GM06990 (cell line): ENCODE data around the gene STK39.

Experiments
- DNase-seq: peaks from one replicate; pipeline ENCODE4 v3.0.0-alpha.2; 2011; ENCODE audit not compliant: insufficient read length; ENCODE audit errors: extremely low read depth
- H3K27me3 ChIP-seq: replicated peaks from 2 replicates; pipeline ENCODE4 v1.6.0; 2011; ENCODE audit warnings: low read length; ENCODE audit not compliant: control insufficient read depth, insufficient read depth
- H3K36me3 ChIP-seq: 2 replicates; pipeline ENCODE4 v1.5.1; 2011; ENCODE audit warnings: low read length; ENCODE audit not compliant: control insufficient read depth, insufficient read depth
- H3K4me3 ChIP-seq: replicated peaks from 2 replicates; pipeline ENCODE4 v1.5.1; 2011; ENCODE audit warnings: low read depth, mild to moderate bottlenecking, control low read depth, low read length
- TF ChIP-seq, protein P1 (sequence below): IDR thresholded peaks from 2 replicates; pipeline ENCODE4 v1.5.1; 2011; ENCODE audit warnings: low read length, control low read depth, mild to moderate bottlenecking, inconsistent platforms; ENCODE audit not compliant: insufficient read depth, poor library complexity, severe bottlenecking

STK39 gene

GRCh38 chr2:168149986-168150385 lies 97.4 kb downstream of the STK39 start:
- Histone ChIP-seq H3K36me3 (no peaks in the 10 kb centered on the region), H3K27me3 (no peaks in the 10 kb centered on the region), H3K4me3 (no peak overlapping the region)
- TF ChIP-seq, protein P1, sequence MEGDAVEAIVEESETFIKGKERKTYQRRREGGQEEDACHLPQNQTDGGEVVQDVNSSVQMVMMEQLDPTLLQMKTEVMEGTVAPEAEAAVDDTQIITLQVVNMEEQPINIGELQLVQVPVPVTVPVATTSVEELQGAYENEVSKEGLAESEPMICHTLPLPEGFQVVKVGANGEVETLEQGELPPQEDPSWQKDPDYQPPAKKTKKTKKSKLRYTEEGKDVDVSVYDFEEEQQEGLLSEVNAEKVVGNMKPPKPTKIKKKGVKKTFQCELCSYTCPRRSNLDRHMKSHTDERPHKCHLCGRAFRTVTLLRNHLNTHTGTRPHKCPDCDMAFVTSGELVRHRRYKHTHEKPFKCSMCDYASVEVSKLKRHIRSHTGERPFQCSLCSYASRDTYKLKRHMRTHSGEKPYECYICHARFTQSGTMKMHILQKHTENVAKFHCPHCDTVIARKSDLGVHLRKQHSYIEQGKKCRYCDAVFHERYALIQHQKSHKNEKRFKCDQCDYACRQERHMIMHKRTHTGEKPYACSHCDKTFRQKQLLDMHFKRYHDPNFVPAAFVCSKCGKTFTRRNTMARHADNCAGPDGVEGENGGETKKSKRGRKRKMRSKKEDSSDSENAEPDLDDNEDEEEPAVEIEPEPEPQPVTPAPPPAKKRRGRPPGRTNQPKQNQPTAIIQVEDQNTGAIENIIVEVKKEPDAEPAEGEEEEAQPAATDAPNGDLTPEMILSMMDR, result no peak
- no peak for DNase-seq

DNA sequence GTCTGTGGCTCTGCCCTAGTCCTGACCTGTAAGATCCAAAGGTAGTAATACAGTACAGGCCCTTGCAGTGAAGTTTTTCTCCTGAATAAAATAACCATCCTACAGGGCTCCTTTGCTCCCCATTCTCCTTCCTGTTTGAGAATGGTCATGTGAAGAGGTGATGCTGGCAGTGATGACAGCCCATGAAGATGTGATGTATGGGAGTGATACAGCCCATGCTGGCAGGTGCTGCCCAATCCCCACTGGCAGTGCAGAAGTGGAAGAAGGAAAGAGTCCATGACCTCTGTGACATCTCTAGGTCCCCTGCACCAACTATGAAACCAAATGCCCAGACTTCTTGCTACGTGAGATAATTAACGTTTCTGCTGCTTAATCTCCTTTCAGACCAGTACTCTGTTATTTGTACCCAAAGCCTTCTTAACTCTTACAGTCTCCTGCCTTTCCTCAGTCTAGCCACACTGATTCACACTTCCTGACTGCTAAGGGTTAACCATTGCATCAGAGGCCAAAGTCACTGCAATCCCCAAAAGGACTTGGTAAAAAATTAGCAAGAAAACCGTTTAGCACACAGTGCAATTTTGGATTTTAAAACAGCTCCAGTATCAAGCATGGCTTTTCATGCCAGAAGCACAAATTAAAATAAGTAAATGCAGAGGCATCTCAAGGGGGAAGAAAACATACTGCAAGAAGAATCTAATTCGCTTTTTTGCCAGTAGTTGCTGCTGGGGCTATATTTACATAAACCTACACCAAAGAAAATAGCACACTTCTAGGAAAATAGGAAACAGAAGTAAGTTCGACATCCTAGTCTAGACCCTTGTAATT lies 98.0 kb downstream of the STK39 start:
- TF ChIP-seq, protein P1, result no peak
- Histone ChIP-seq H3K4me3 (no peak overlapping the region), H3K27me3 (no peaks in the 10 kb centered on the region), H3K36me3 (no peaks in the 10 kb centered on the region)
- DNase-seq, result no peak

DNA sequence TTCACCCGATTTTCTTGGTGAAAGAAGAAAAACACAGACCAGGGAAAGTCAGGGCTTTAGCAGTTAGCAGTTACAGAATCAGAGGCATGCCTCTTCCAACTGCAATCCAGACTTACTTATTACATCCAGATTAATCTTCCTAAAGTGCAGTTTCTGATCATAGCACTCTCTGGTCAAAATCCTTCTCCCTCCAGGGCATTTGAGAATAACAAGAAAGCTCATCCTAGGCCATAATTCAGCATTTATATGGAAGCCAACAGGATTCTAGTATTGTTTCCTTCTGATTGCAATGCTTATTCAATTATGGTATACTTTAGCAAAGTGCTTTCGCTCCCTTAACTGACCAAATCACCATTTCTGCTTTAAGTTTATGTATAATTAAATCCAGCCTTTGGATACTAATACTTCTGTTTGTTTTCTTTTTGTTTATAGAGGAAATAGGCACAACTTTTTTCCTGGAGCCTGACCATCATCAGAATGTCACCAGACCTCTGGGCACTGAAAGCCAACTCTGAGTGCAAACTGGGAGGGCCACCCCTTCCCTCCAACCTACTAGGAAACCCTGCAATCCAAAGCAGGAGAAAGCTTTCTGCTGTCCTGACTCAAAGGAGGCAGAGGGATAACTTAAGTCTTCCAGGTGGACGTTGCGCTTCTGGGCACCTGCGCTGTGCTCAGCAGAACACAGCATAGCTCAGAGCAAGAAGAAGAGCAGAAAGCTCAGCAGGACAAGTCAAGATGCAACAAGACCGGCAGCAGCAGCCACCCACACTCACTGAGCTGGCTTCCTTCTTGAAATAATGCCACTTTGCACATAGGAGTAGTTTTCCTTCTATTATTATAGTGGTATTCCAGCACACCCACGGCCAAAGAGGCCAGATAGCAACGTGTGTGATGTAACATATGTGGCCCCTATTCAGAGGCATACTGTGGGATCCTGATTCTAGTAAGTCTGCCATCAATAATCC lies 99.3 kb downstream of the STK39 start:
- H3K4me3 ChIP-seq, result no peak overlapping the region
- no peaks in the 10 kb centered on the region for H3K36me3 ChIP-seq
- H3K27me3 ChIP-seq, result no peaks in the 10 kb centered on the region
- DNase-seq, result no peak
- TF ChIP-seq, protein P1, result no peak

DNA sequence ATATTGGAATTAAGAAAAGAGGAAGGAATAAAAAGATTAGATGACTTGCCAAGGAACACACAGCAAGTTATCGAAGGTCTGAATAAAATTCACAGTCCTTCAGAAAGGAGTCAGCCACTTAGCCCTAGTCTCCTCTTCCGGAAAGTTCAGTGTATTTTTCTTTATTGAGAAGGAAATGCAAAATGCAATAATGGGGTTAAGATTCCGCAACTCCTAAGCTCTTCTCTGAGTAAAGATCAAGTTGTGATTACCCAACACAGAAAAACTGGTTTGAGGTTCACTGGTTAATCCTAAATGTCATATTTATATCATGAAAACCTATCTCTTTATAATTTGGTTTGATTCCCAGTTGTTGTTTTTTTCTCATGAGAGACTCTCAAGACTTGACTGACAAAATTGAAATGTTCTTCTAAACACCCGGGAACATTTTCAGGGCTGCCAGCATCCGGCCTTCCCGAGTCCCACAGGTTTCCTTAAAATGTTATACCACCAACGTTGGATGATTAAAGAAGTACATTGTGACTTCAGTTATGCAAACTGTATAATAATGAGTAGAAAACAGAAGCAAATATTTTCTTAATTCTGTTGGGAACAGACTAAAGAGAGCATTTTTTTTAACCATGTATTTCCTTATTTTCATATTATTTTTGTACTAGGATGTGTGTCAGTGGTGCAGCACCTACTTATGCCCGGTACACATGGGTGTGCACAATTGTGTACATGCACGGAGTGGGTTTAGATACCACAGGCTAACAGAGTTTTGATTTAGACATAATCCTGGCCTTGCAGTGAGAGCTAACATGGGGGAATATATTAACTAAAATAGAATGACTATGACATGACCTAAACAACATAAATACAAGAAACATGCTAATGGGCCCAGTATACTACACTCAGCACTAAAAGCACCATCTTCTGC lies 100.2 kb downstream of the STK39 start:
- DNase-seq, result no peak
- H3K4me3 ChIP-seq, result no peak overlapping the region
- H3K27me3 ChIP-seq, result no peaks in the 10 kb centered on the region
- H3K36me3 ChIP-seq, result no peaks in the 10 kb centered on the region
- TF ChIP-seq, protein P1, result no peak
